ENCODE data around the gene EFNB1. TPM values are rescaled to one million over a fixed set of nuclear protein-coding genes. Genes with fewer than 3 reads are reported as not detected.

EFNB1 gene
- total RNA-seq, 1 donor: 4.6 TPM

GRCh38 chrX:68848189-68848940, 19.5 kb downstream of the EFNB1 start:
- Histone ChIP-seq H3K4me3 (ENCODE audit: low read length) (no peak overlapping the region), H3K9me3 (ENCODE audit: low read depth, low read length) (no peaks in the 10 kb centered on the region), H3K27me3 (ENCODE audit: insufficient read depth, low read length) (no peaks in the 10 kb centered on the region)

GRCh38 chrX:68851082-68851481, 22.3 kb downstream of the EFNB1 start:
- Histone ChIP-seq H3K4me3 (ENCODE audit: low read length) (no peak overlapping the region), H3K9me3 (ENCODE audit: low read depth, low read length) (no peaks in the 10 kb centered on the region), H3K4me1 (ENCODE audit: insufficient read depth, low read length) (no peaks in the 10 kb centered on the region), H3K27me3 (ENCODE audit: insufficient read depth, low read length) (no peaks in the 10 kb centered on the region)

More at GRCh38 chrX:68848189-68848940, 19.5 kb downstream of the EFNB1 start:
- H3K4me1 ChIP-seq (ENCODE audit: insufficient read depth, low read length): peaks cover 3% of the 10 kb centered on the region

GRCh38 chrX:68852046-68852445, 23.2 kb downstream of the EFNB1 start:
- Histone ChIP-seq H3K4me3 (ENCODE audit: low read length) (no peak overlapping the region), H3K27me3 (ENCODE audit: insufficient read depth, low read length) (no peaks in the 10 kb centered on the region), H3K9me3 (ENCODE audit: low read depth, low read length) (no peaks in the 10 kb centered on the region), H3K4me1 (ENCODE audit: insufficient read depth, low read length) (no peaks in the 10 kb centered on the region)

GRCh38 chrX:68853665-68854251, 24.9 kb downstream of the EFNB1 start:
- H3K27me3 ChIP-seq (ENCODE audit: insufficient read depth, low read length): no peaks in the 10 kb centered on the region
- H3K4me3 ChIP-seq (ENCODE audit: low read length): no peak overlapping the region
- H3K9me3 ChIP-seq (ENCODE audit: low read depth, low read length): no peaks in the 10 kb centered on the region
- H3K4me1 ChIP-seq (ENCODE audit: insufficient read depth, low read length): no peaks in the 10 kb centered on the region

- no peak overlapping the region for H3K4me3 ChIP-seq (ENCODE audit: low read length)
- H3K9me3 ChIP-seq (ENCODE audit: low read depth, low read length): no peaks in the 10 kb centered on the region
- no peaks in the 10 kb centered on the region for H3K27me3 ChIP-seq (ENCODE audit: insufficient read depth, low read length)
- peaks cover 7% of the 10 kb centered on the region for H3K4me1 ChIP-seq (ENCODE audit: insufficient read depth, low read length)
Observed at GRCh38 chrX:68865300-68865699, 36.5 kb downstream of the EFNB1 start.

- H3K4me3 ChIP-seq (ENCODE audit: low read length): no peak overlapping the region
- no peaks in the 10 kb centered on the region for H3K27me3 ChIP-seq (ENCODE audit: insufficient read depth, low read length)
- peaks cover 7% of the 10 kb centered on the region for H3K4me1 ChIP-seq (ENCODE audit: insufficient read depth, low read length)
- H3K9me3 ChIP-seq (ENCODE audit: low read depth, low read length): no peaks in the 10 kb centered on the region
Observed at GRCh38 chrX:68865926-68866325, 37.1 kb downstream of the EFNB1 start.

- H3K4me1 ChIP-seq (ENCODE audit: insufficient read depth, low read length): peaks cover 7% of the 10 kb centered on the region
- H3K4me3 ChIP-seq (ENCODE audit: low read length): no peak overlapping the region
- H3K27me3 ChIP-seq (ENCODE audit: insufficient read depth, low read length): no peaks in the 10 kb centered on the region
- no peaks in the 10 kb centered on the region for H3K9me3 ChIP-seq (ENCODE audit: low read depth, low read length)
Observed at GRCh38 chrX:68867458-68868112, 38.8 kb downstream of the EFNB1 start.

- no peaks in the 10 kb centered on the region for H3K27me3 ChIP-seq (ENCODE audit: insufficient read depth, low read length)
- no peak overlapping the region for H3K4me3 ChIP-seq (ENCODE audit: low read length)
- H3K4me1 ChIP-seq (ENCODE audit: insufficient read depth, low read length): peaks cover 7% of the 10 kb centered on the region
- H3K9me3 ChIP-seq (ENCODE audit: low read depth, low read length): no peaks in the 10 kb centered on the region
Observed at GRCh38 chrX:68868316-68868715, 39.5 kb downstream of the EFNB1 start.

- no peaks in the 10 kb centered on the region for H3K9me3 ChIP-seq (ENCODE audit: low read depth, low read length)
- no peaks in the 10 kb centered on the region for H3K27me3 ChIP-seq (ENCODE audit: insufficient read depth, low read length)
- H3K4me3 ChIP-seq (ENCODE audit: low read length): no peak overlapping the region
- H3K4me1 ChIP-seq (ENCODE audit: insufficient read depth, low read length): peaks cover 7% of the 10 kb centered on the region
Observed at GRCh38 chrX:68868902-68869800, 40.3 kb downstream of the EFNB1 start.

GRCh38 chrX:68870357-68870756, 41.5 kb downstream of the EFNB1 start:
- Histone ChIP-seq H3K27me3 (ENCODE audit: insufficient read depth, low read length) (no peaks in the 10 kb centered on the region), H3K4me1 (ENCODE audit: insufficient read depth, low read length) (peaks cover 5% of the 10 kb centered on the region), H3K9me3 (ENCODE audit: low read depth, low read length) (no peaks in the 10 kb centered on the region), H3K4me3 (ENCODE audit: low read length) (no peak overlapping the region)

- Histone ChIP-seq H3K9me3 (ENCODE audit: low read depth, low read length) (no peaks in the 10 kb centered on the region), H3K4me3 (ENCODE audit: low read length) (no peak overlapping the region), H3K4me1 (ENCODE audit: insufficient read depth, low read length) (no peaks in the 10 kb centered on the region), H3K27me3 (ENCODE audit: insufficient read depth, low read length) (no peaks in the 10 kb centered on the region)
Observed at GRCh38 chrX:68872171-68872570, 43.4 kb downstream of the EFNB1 start.

- Histone ChIP-seq H3K4me3 (ENCODE audit: low read length) (no peak overlapping the region), H3K27me3 (ENCODE audit: insufficient read depth, low read length) (no peaks in the 10 kb centered on the region), H3K9me3 (ENCODE audit: low read depth, low read length) (no peaks in the 10 kb centered on the region), H3K4me1 (ENCODE audit: insufficient read depth, low read length) (no peaks in the 10 kb centered on the region)
Observed at GRCh38 chrX:68874076-68874475, 45.3 kb downstream of the EFNB1 start.

- Histone ChIP-seq H3K4me3 (ENCODE audit: low read length) (no peak overlapping the region), H3K9me3 (ENCODE audit: low read depth, low read length) (no peaks in the 10 kb centered on the region), H3K27me3 (ENCODE audit: insufficient read depth, low read length) (no peaks in the 10 kb centered on the region), H3K4me1 (ENCODE audit: insufficient read depth, low read length) (no peaks in the 10 kb centered on the region)
Observed at GRCh38 chrX:68876731-68877130, 47.9 kb downstream of the EFNB1 start.

GRCh38 chrX:68877606-68878005, 48.8 kb downstream of the EFNB1 start:
- no peak overlapping the region for H3K4me3 ChIP-seq (ENCODE audit: low read length)
- no peaks in the 10 kb centered on the region for H3K27me3 ChIP-seq (ENCODE audit: insufficient read depth, low read length)
- no peaks in the 10 kb centered on the region for H3K9me3 ChIP-seq (ENCODE audit: low read depth, low read length)
- no peaks in the 10 kb centered on the region for H3K4me1 ChIP-seq (ENCODE audit: insufficient read depth, low read length)

All from mononuclear cell (primary cell).